Measurements from ENCODE around the gene USP7. TPM values are rescaled to one million over a fixed set of nuclear protein-coding genes. Genes with fewer than 3 reads are reported as not detected.

The USP7 gene
- total RNA-seq, 2 donors from 2014 or later = 42.2 to 57.4 TPM

DNA sequence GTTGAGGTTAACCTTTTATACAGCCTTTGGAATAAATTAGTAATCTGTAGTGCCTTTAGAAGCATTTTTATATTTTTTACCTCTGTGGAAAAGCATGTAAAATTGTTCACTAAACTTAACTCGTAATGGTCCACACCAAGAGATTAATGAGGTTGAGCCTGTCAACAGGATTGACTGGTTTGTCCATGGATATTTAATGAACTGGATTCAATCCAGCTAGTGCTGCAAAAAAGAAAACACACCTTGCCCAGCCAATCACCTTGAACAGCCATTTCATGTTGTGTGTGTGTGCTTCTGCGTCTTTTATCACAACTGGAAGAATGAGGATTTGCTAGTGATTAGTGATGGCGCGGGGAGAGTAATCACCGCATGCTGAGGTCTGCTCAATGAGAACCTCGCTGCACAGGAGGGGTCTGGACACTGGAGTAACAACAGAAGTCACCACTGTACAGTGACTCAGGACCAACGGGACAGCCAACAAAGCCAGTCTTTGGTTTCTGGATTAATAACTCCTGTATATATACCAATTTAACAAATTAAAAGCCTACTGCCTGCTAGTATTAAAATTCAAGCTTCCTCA is 47.9 kb downstream of the USP7 start:
- peaks cover 92% of the 10 kb centered on the region for H3K36me3 ChIP-seq

DNA sequence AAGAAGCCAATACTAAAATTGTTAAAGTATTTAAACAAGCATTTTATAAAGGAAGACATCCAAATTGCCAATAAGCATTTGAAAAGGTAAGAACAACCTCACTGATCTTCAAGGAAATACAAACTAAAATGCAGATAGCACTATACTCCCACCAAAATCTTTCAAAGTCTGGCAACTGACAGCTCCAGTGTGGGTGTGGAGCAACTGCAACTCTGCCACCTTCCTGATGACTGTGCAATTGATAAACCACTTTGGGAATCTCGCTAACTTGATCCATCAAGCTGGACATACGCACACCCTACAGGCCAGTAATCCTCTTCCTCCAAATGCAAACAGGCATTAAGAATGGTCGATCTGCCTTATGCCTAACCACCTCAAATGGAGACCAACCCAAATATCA is 49.6 kb downstream of the USP7 start:
- DNase-seq (ENCODE audit: low spot score) = no peak
- TF ChIP-seq, protein P1, sequence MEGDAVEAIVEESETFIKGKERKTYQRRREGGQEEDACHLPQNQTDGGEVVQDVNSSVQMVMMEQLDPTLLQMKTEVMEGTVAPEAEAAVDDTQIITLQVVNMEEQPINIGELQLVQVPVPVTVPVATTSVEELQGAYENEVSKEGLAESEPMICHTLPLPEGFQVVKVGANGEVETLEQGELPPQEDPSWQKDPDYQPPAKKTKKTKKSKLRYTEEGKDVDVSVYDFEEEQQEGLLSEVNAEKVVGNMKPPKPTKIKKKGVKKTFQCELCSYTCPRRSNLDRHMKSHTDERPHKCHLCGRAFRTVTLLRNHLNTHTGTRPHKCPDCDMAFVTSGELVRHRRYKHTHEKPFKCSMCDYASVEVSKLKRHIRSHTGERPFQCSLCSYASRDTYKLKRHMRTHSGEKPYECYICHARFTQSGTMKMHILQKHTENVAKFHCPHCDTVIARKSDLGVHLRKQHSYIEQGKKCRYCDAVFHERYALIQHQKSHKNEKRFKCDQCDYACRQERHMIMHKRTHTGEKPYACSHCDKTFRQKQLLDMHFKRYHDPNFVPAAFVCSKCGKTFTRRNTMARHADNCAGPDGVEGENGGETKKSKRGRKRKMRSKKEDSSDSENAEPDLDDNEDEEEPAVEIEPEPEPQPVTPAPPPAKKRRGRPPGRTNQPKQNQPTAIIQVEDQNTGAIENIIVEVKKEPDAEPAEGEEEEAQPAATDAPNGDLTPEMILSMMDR (IDR thresholded peaks at IDR 0.05) = no peak
- Histone ChIP-seq H3K36me3 (peaks cover 91% of the 10 kb centered on the region), H3K4me3 (no peak overlapping the region), H3K9me3 (no peaks in the 10 kb centered on the region), H3K27ac (no peak overlapping the region), H3K27me3 (no peaks in the 10 kb centered on the region), H3K4me1 (no peaks in the 10 kb centered on the region)

More for the DNA sequence above, 47.9 kb downstream of the USP7 start:
- TF ChIP-seq, protein P1 (IDR thresholded peaks at IDR 0.05) = no peak
- H3K27ac ChIP-seq = no peak overlapping the region
- H3K4me1 ChIP-seq = no peaks in the 10 kb centered on the region
- no peak overlapping the region for H3K4me3 ChIP-seq
- no peaks in the 10 kb centered on the region for H3K9me3 ChIP-seq
- no peak for DNase-seq (ENCODE audit: low spot score)
- H3K27me3 ChIP-seq = no peaks in the 10 kb centered on the region

DNA sequence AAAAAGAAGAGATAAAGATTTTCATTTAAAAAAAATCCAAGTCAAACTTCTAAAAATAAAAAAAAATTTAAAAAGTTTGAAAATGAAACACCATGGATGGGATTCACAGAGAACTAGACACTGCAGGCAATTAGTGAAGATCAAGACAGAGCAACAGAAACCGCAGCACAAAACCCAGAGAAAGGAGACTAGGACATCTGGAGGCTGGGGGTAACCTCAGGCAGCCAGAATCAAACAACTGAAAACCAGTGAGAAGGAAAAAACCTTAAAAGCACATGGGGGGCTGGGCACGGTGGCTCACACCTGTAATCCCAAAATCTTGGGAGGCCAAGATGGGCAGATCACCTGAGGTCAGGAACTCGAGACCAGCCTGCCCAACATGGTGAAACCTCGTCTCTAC is 50.9 kb downstream of the USP7 start:
- H3K9me3 ChIP-seq = no peaks in the 10 kb centered on the region
- no peak for DNase-seq (ENCODE audit: low spot score)
- no peaks in the 10 kb centered on the region for H3K27me3 ChIP-seq
- no peak overlapping the region for H3K4me3 ChIP-seq
- peaks cover 91% of the 10 kb centered on the region for H3K36me3 ChIP-seq
- no peaks in the 10 kb centered on the region for H3K4me1 ChIP-seq
- no peak overlapping the region for H3K27ac ChIP-seq
- TF ChIP-seq, protein P1 (IDR thresholded peaks at IDR 0.05) = no peak

DNA sequence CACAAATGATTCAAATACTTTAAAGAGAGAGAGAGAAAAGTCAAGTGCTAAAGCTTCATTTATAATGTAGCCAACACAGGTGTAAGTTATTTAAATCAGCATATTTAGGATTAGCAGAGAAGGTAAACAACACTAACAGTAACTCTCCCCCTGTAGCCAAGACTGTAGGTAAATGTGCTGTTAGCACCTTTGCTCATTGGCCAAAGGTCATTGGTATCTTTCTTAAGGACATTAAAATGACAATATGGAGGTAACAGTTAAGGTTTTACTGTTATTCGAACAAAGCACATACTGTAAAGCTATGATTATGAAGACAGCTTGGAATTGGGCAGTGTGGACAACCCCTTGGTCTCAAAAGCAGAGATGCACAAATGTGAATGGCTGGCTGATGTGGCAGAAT is 52.9 kb downstream of the USP7 start:
- Histone ChIP-seq H3K4me3 (no peak overlapping the region), H3K27ac (no peak overlapping the region), H3K36me3 (peaks cover 87% of the 10 kb centered on the region), H3K4me1 (no peaks in the 10 kb centered on the region), H3K27me3 (no peaks in the 10 kb centered on the region), H3K9me3 (no peaks in the 10 kb centered on the region)
- TF ChIP-seq, protein P1 (IDR thresholded peaks at IDR 0.05) = no peak
- no peak for DNase-seq (ENCODE audit: low spot score)

DNA sequence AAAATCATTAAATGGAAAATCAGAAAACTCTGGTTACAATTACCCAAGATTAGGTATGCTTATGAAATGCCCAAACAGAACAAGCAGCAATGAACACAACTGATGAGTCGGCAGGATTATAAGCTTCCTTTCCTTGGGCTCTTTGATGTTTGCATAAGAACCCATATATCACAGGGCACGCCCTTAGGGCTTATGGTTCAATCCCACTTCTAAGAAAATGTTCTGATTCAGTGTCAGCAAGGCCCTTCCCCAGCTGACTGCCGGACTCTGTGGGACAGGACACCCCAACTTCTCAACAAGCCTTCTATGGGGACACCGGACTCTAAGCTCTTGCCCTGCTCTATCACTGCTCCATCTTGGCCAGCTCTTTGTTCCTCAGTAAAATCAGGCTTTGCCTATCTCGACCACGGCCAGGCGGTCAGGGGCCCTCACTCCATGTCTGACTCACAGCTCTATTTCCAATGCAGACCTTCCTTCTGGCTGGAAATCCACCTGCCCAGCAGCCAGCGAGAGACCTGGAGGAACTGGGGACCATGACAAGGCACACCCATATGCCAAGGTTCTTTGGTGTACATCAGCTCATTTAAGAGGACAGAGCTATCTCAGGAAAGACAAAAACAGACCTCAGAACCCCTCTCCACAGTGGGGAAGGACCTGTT is 54.8 kb downstream of the USP7 start:
- H3K27ac ChIP-seq = no peak overlapping the region
- H3K4me3 ChIP-seq = no peak overlapping the region
- DNase-seq (ENCODE audit: low spot score) = no peak
- no peaks in the 10 kb centered on the region for H3K4me1 ChIP-seq
- H3K9me3 ChIP-seq = no peaks in the 10 kb centered on the region
- no peaks in the 10 kb centered on the region for H3K27me3 ChIP-seq
- peaks cover 87% of the 10 kb centered on the region for H3K36me3 ChIP-seq
- TF ChIP-seq, protein P1 (IDR thresholded peaks at IDR 0.05) = no peak

DNA sequence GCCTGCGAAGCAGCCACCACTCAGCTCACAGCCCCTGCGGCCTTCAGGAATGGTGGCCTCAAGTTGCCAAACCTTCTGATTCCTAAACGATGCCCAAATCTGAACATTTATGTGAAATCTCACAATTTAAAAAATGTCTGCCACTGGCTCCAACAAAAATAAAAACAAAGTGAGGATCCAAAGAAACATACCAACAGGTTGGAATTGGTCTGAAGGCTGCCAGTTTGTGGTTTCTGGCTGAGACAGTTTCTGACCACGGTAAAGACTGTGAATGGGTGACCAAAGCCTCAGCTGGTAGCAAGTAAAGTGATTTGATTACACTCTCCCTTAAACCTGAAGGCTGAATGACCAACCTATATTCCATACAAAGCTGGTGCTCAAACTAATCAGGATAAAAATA is 56.6 kb downstream of the USP7 start:
- Histone ChIP-seq H3K27me3 (no peaks in the 10 kb centered on the region), H3K4me3 (no peak overlapping the region), H3K36me3 (peaks cover 92% of the 10 kb centered on the region), H3K4me1 (no peaks in the 10 kb centered on the region), H3K27ac (no peak overlapping the region), H3K9me3 (no peaks in the 10 kb centered on the region)
- TF ChIP-seq, protein P1 (IDR thresholded peaks at IDR 0.05) = no peak
- DNase-seq (ENCODE audit: low spot score) = no peak
